Mesendoderm (in vitro differentiated cells): ENCODE data around the gene CCSER1.

Experiments
- DNase-seq: peaks from one replicate; pipeline ENCODE4 v3.0.0; 2013
- H2AK5ac ChIP-seq: 2 replicates; pipeline ENCODE4 v1.6.1; 2013; ENCODE audit warnings: low read length, inconsistent platforms
- H2BK120ac ChIP-seq: 2 replicates; pipeline ENCODE4 v1.6.1; 2013; ENCODE audit warnings: low read depth, mild to moderate bottlenecking, low read length, moderate library complexity, mixed read lengths
- H2BK15ac ChIP-seq: replicated peaks from 2 replicates; pipeline ENCODE4 v1.6.1; 2013; ENCODE audit warnings: low read depth, mild to moderate bottlenecking, moderate library complexity
- H2BK5ac ChIP-seq: 2 replicates; pipeline ENCODE4 v1.6.1; 2013; ENCODE audit warnings: low read length, inconsistent platforms
- H3K18ac ChIP-seq: 2 replicates; pipeline ENCODE4 v1.6.1; 2013; ENCODE audit warnings: mild to moderate bottlenecking, low read length, mixed read lengths
- H3K23ac ChIP-seq: one replicate; pipeline ENCODE4 v1.6.1; 2013; ENCODE audit warnings: low read length
- H3K27ac ChIP-seq: 2 replicates; pipeline ENCODE4 v1.5.1; 2013; ENCODE audit warnings: low read depth, mild to moderate bottlenecking, inconsistent platforms, low read length, moderate library complexity
- H3K27me3 ChIP-seq: 2 replicates; pipeline ENCODE4 v1.6.1; 2013; ENCODE audit warnings: low read length, control low read depth, mild to moderate bottlenecking, inconsistent platforms; ENCODE audit not compliant: insufficient read depth, poor library complexity
- H3K36me3 ChIP-seq: 2 replicates; pipeline ENCODE4 v1.6.1; 2013; ENCODE audit warnings: low read length, inconsistent platforms; ENCODE audit not compliant: control insufficient read depth, insufficient read depth
- H3K4ac ChIP-seq: one replicate; pipeline ENCODE4 v1.6.1; 2013; ENCODE audit warnings: low read depth, mild to moderate bottlenecking, low read length, moderate library complexity
- H3K4me1 ChIP-seq: 2 replicates; pipeline ENCODE4 v1.6.1; 2013; ENCODE audit warnings: low read depth, low read length, inconsistent platforms; ENCODE audit not compliant: control insufficient read depth
- H3K4me2 ChIP-seq: 2 replicates; pipeline ENCODE4 v1.6.1; 2013; ENCODE audit warnings: low read length
- H3K4me3 ChIP-seq: 2 replicates; pipeline ENCODE4 v1.5.1; 2013; ENCODE audit warnings: mild to moderate bottlenecking, low read length
- H3K56ac ChIP-seq: one replicate; pipeline ENCODE4 v1.6.1; 2013; ENCODE audit warnings: low read length
- H3K79me1 ChIP-seq: 2 replicates; pipeline ENCODE4 v1.6.1; 2013; ENCODE audit warnings: low read length, inconsistent platforms
- H3K79me2 ChIP-seq: 2 replicates; pipeline ENCODE4 v1.6.1; 2013; ENCODE audit warnings: mild to moderate bottlenecking, low read length; ENCODE audit not compliant: control insufficient read depth, insufficient read depth
- H3K9ac ChIP-seq: 2 replicates; pipeline ENCODE4 v1.6.1; 2013; ENCODE audit warnings: low read length, inconsistent platforms
- H4K5ac ChIP-seq: one replicate; pipeline ENCODE4 v1.6.1; 2013; ENCODE audit warnings: low read length
- H4K8ac ChIP-seq: one replicate; pipeline ENCODE4 v1.6.1; 2013; ENCODE audit warnings: low read depth, mild to moderate bottlenecking, control low read depth, low read length, moderate library complexity
- WGBS: extraction: QIAGEN DNeasy Blood & Tissue Kit; methylation state at CpG from one replicate; pipeline ENCODE4 v1.1.7; 2013; ENCODE audit warnings: low lambda C conversion rate, missing lambda C conversion rate; ENCODE audit not compliant: insufficient coverage; ENCODE audit errors: extremely low coverage; 5-methylcytosine and 5-hydroxymethylcytosine counted together

CCSER1 gene

DNA sequence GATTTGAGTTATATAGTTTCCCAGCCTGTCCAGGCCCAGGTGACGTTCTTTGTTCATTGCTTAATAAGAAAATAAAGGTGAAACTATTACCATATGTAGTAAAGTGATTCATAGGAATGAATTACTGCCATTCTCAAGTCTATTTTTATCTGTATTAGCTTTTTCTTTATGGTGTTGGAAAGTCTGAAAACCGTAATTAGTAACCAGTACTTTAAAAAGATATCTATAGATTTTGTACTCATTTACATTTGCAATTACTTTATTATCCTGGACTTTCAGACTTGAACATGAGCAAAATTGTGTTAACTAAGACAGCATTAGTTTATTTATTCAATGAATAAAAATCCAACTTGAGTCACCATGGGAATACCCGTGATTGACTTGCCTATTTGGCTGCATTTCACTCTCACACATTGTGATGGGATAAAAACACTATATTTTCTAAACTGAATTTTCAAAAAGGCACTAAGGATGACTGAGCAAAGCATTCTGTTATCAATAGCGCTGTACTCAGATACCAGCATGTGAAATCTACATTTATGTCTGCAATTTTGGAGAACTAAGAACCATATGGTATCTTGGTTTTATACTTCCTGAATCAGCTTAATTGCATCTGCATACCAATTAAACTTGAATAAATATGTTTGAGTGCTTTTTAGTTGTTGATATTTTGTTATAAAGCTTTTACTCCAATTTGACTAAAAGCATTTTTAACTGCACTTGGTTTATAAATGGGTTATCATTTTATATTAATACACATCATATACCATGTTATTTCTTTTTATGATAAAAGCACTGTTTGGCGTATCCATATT lies 154.6 kb downstream of the CCSER1 start:
- no CpG with 5 or more reads among the region's 5 CpGs for WGBS

DNA sequence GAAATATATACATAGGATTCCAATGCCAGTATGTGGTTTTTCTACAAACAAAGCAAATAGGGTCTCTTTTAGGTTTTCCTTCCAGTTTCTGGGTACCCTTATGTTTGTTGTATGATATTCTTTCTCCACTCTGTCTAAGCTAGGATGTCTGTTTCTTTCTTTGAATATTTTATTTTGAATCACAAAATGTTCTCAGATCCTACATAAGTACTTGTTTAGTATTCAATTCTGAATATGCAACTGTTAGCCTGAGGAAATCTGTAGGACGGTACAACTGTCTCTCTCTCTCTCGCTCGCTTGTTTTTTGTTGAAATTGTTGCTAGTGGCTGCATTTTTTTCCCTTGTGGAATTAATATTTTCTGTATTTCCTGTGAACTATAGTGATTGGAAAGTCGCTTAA lies 163.2 kb downstream of the CCSER1 start:
- Histone ChIP-seq H3K9ac (no peak overlapping the region), H4K5ac (no peak overlapping the region), H3K4me3 (no peak overlapping the region), H3K27ac (no peak overlapping the region), H3K4ac (no peak overlapping the region), H2BK5ac (no peak overlapping the region), H3K79me2 (no peaks in the 10 kb centered on the region), H2BK15ac (no peak overlapping the region), H3K18ac (no peak overlapping the region), H2AK5ac (no peak overlapping the region), H3K27me3 (no peaks in the 10 kb centered on the region), H3K56ac (no peak overlapping the region), H3K23ac (no peak overlapping the region), H2BK120ac (no peak overlapping the region), H3K4me1 (no peaks in the 10 kb centered on the region), H3K36me3 (no peaks in the 10 kb centered on the region), H4K8ac (no peak overlapping the region), H3K79me1 (no peaks in the 10 kb centered on the region), H3K4me2 (no peak overlapping the region)
- WGBS: no CpG with 5 or more reads among the region's 4 CpGs
- DNase-seq: no peak

More for the DNA sequence above, 154.6 kb downstream of the CCSER1 start:
- no peak overlapping the region for H3K27ac ChIP-seq
- no peak overlapping the region for H2AK5ac ChIP-seq
- H2BK15ac ChIP-seq: no peak overlapping the region
- no peak overlapping the region for H3K18ac ChIP-seq
- H3K4me2 ChIP-seq: no peak overlapping the region
- no peak overlapping the region for H4K5ac ChIP-seq
- no peaks in the 10 kb centered on the region for H3K36me3 ChIP-seq
- no peaks in the 10 kb centered on the region for H3K27me3 ChIP-seq
- H3K4me3 ChIP-seq: no peak overlapping the region
- H3K23ac ChIP-seq: no peak overlapping the region
- H4K8ac ChIP-seq: no peak overlapping the region
- no peak overlapping the region for H3K9ac ChIP-seq
- H3K4me1 ChIP-seq: no peaks in the 10 kb centered on the region
- H3K56ac ChIP-seq: no peak overlapping the region
- no peaks in the 10 kb centered on the region for H3K79me1 ChIP-seq
- no peak overlapping the region for H2BK120ac ChIP-seq
- no peak for DNase-seq
- no peak overlapping the region for H2BK5ac ChIP-seq
- H3K4ac ChIP-seq: no peak overlapping the region
- H3K79me2 ChIP-seq: no peaks in the 10 kb centered on the region

DNA sequence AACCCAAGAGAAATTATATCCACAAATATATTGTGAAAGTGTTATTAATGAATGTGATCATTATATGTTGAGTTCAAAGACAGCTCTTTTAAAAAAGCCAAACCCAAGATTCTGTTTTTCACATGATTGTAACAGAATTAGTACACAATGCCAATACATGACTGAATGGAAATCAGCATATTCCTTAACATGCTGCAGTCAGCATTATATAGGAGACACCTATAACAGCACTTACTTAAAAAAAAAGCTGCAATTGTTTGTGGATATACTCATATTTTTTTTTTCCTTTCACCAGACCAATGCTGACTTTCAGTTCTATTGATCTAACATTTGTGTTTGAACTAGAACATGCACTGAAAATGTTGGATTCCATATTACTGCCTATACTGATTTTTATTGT lies 165.2 kb downstream of the CCSER1 start:
- Histone ChIP-seq H3K36me3 (no peaks in the 10 kb centered on the region), H3K79me1 (no peaks in the 10 kb centered on the region), H3K4me2 (no peak overlapping the region), H3K4me1 (no peaks in the 10 kb centered on the region), H3K4ac (no peak overlapping the region), H3K56ac (no peak overlapping the region), H2BK5ac (no peak overlapping the region), H3K18ac (no peak overlapping the region), H3K4me3 (no peak overlapping the region), H4K5ac (no peak overlapping the region), H3K9ac (no peak overlapping the region), H2BK120ac (no peak overlapping the region), H2AK5ac (no peak overlapping the region), H3K27ac (no peak overlapping the region), H3K79me2 (no peaks in the 10 kb centered on the region), H3K23ac (no peak overlapping the region), H3K27me3 (no peaks in the 10 kb centered on the region), H2BK15ac (no peak overlapping the region), H4K8ac (no peak overlapping the region)
- no peak for DNase-seq

DNA sequence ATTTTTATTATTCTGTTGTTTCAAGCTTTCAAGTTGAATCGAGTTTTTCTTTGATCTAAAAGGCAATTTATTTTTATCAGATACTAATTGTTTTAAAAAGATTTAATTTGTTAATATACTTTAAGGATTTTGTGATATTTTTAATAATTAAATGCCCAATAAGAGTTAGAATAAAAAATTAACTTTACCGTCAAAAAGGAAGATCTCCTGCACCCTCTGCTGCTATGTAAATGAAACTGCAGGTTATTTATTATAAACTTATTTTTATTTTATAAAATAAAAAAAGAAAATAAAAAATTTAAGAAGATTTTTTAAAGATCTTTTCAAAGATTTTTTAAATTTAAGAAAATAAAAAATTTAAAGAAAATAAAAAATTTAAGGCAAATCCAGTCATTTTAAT lies 166.1 kb downstream of the CCSER1 start:
- Histone ChIP-seq H3K27ac (no peak overlapping the region), H2BK120ac (no peak overlapping the region), H3K79me1 (no peaks in the 10 kb centered on the region), H3K56ac (no peak overlapping the region), H3K4ac (no peak overlapping the region), H3K27me3 (no peaks in the 10 kb centered on the region), H3K4me1 (no peaks in the 10 kb centered on the region), H4K5ac (no peak overlapping the region), H3K79me2 (no peaks in the 10 kb centered on the region), H3K4me2 (no peak overlapping the region), H2BK5ac (no peak overlapping the region), H3K4me3 (no peak overlapping the region), H3K9ac (no peak overlapping the region), H3K23ac (no peak overlapping the region), H3K18ac (no peak overlapping the region), H2BK15ac (no peak overlapping the region), H4K8ac (no peak overlapping the region), H2AK5ac (no peak overlapping the region), H3K36me3 (no peaks in the 10 kb centered on the region)
- DNase-seq: no peak
- WGBS: no CpG with 5 or more reads among the region's 2 CpGs

DNA sequence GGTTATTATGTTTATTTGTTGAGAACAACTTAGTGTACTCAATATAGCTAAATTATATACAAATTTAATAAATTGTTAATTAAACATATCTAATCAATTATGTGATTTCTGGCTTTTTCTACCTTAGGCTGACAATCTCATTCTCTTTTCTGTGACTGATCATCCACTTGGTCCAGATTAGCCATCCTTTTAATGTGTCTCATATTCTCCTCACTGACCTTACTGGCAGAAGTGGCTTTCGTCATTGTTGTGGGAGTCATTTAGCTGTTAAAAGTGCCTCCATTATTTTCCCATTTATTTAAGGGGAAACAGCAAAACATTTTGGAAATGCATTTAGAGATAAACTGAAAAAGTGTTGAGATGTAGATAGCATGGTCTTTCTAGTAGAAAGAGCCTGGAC lies 172.2 kb downstream of the CCSER1 start:
- Histone ChIP-seq H3K27me3 (no peaks in the 10 kb centered on the region), H3K4me3 (no peak overlapping the region), H3K36me3 (no peaks in the 10 kb centered on the region), H4K5ac (no peak overlapping the region), H3K23ac (no peak overlapping the region), H3K79me2 (no peaks in the 10 kb centered on the region), H2BK5ac (no peak overlapping the region), H4K8ac (no peak overlapping the region), H2BK15ac (no peak overlapping the region), H3K79me1 (no peaks in the 10 kb centered on the region), H2BK120ac (no peak overlapping the region), H3K4ac (no peak overlapping the region), H2AK5ac (no peak overlapping the region), H3K18ac (no peak overlapping the region), H3K56ac (no peak overlapping the region), H3K27ac (no peak overlapping the region), H3K4me2 (no peak overlapping the region), H3K4me1 (no peaks in the 10 kb centered on the region), H3K9ac (no peak overlapping the region)
- WGBS: no CpG with 5 or more reads among the region's 1 CpG
- DNase-seq: no peak

DNA sequence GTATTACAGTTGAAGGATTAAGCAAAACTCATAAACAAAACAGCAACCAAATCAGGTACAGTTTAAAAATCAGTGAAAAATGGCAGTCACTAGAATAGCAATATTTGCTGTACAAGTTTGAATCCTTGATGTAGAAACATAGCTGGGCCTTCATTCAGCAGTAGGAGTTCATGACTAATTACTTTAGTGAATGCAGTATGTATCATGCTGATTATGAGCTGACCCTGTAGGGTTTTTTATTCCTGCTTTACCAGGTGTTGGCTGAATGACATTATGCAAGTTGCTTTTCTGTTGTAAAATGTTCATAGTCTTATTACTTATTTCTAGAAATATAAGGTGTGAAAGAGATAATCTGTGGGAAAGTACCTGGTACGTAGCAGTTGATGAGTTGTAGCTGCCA lies 179.6 kb downstream of the CCSER1 start:
- Histone ChIP-seq H3K56ac (no peak overlapping the region), H3K18ac (no peak overlapping the region), H3K23ac (no peak overlapping the region), H3K79me2 (no peaks in the 10 kb centered on the region), H3K79me1 (no peaks in the 10 kb centered on the region), H3K9ac (no peak overlapping the region), H3K36me3 (no peaks in the 10 kb centered on the region), H2BK5ac (no peak overlapping the region), H2BK120ac (no peak overlapping the region), H2BK15ac (no peak overlapping the region), H3K4me2 (no peak overlapping the region), H2AK5ac (no peak overlapping the region), H3K4ac (no peak overlapping the region), H3K4me3 (no peak overlapping the region), H3K27ac (no peak overlapping the region), H4K8ac (no peak overlapping the region), H4K5ac (no peak overlapping the region), H3K4me1 (no peaks in the 10 kb centered on the region), H3K27me3 (no peaks in the 10 kb centered on the region)
- no CpG with 5 or more reads among the region's 1 CpG for WGBS
- no peak for DNase-seq
